Gastrocnemius medialis (tissue), 4 donors: ENCODE results near the gene SPACA6.

Experiments
- POLR2A ChIP-seq, 2 donors: fragments of 450-650 bp; IDR thresholded peaks; one replicate each; pipeline ENCODE4 v1.6.1; 2017; ENCODE audit warnings: antibody characterized with exemption in 2 of 2, mild to moderate bottlenecking in 2 of 2, moderate library complexity in 2 of 2
- TF ChIP-seq, protein P1 (sequence below), 5 experiments: fragments of 450-650 bp in 3 of 5; fragments of 200-600 bp in 2 of 5; sonication (generic) in 2 of 5; IDR thresholded peaks in 4 of 5; conservative IDR thresholded peaks in 1 of 5; 1 replicate in 4 of 5; 2 replicates in 1 of 5; pipeline ENCODE4 v1.5.1; 2016 to 2019; ENCODE audit warnings: antibody characterized with exemption in 5 of 5, mild to moderate bottlenecking in 3 of 5, moderate library complexity in 3 of 5

DNA sequence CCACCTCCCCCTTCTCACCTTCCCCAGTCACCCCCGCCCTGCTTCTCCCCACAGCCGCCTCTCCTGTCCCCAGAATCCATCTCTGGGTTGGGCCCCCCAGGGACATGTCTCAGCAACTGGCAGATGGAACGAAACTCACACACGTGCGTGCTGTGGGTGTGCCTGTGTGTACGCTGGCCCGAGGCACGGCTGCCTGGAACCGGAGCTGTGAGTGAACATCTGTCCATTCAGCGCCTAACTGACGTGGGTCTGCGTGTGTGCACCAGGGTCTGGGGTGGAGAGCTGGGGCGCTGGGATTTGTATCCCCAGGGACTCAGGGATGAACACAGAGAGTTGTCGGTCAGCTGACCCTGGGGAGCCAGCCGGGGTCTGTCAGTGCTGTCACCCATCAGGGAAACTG, 31.4 kb downstream of the SPACA6 start:
- TF ChIP-seq, protein P1, sequence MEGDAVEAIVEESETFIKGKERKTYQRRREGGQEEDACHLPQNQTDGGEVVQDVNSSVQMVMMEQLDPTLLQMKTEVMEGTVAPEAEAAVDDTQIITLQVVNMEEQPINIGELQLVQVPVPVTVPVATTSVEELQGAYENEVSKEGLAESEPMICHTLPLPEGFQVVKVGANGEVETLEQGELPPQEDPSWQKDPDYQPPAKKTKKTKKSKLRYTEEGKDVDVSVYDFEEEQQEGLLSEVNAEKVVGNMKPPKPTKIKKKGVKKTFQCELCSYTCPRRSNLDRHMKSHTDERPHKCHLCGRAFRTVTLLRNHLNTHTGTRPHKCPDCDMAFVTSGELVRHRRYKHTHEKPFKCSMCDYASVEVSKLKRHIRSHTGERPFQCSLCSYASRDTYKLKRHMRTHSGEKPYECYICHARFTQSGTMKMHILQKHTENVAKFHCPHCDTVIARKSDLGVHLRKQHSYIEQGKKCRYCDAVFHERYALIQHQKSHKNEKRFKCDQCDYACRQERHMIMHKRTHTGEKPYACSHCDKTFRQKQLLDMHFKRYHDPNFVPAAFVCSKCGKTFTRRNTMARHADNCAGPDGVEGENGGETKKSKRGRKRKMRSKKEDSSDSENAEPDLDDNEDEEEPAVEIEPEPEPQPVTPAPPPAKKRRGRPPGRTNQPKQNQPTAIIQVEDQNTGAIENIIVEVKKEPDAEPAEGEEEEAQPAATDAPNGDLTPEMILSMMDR (IDR thresholded peaks at IDR 0.05 in 4 of 5, conservative IDR thresholded peaks at IDR 0.05 in 1 of 5): no peak
- TF ChIP-seq POLR2A (IDR thresholded peaks at IDR 0.05): no peak
